Neutrophil (primary cell): ENCODE results near the gene IFT27.

Experiments used
- H3K27ac ChIP-seq: fragments of 200-600 bp; sonication (generic); 2 replicates; pipeline ENCODE4 v1.5.1; 2016; ENCODE audit warnings: mild to moderate bottlenecking, moderate library complexity
- H3K27me3 ChIP-seq: fragments of 200-600 bp; sonication (generic); 2 replicates; pipeline ENCODE4 v1.6.0; 2016; ENCODE audit warnings: mild to moderate bottlenecking
- H3K36me3 ChIP-seq: fragments of 200-600 bp; sonication (generic); 2 replicates; pipeline ENCODE4 v1.5.1; 2017
- H3K4me1 ChIP-seq, 2 experiments: fragments of 200-600 bp in 1 of 2; sonication (generic) in 1 of 2; 1 replicate in 1 of 2; 2 replicates in 1 of 2; pipeline versions ENCODE4 v1.5.1 to v1.6.1; 2013 to 2016; ENCODE audit warnings: low read depth in 1 of 2, low read length in 1 of 2, mild to moderate bottlenecking in 1 of 2, moderate library complexity in 1 of 2; ENCODE audit not compliant: control insufficient read depth in 1 of 2, insufficient read depth in 1 of 2
- H3K4me3 ChIP-seq, 2 experiments: fragments of 200-600 bp in 1 of 2; sonication (generic) in 1 of 2; 1 replicate in 1 of 2; 2 replicates in 1 of 2; pipeline ENCODE4 v1.5.1; 2013 to 2016; ENCODE audit warnings: low read depth in 1 of 2, low read length in 1 of 2, mild to moderate bottlenecking in 1 of 2, moderate library complexity in 1 of 2
- H3K9me3 ChIP-seq: fragments of 200-600 bp; sonication (generic); 2 replicates; pipeline ENCODE4 v1.5.1; 2016
- CTCF ChIP-seq: fragments of 200-600 bp; sonication (generic); IDR thresholded peaks from 2 replicates; pipeline ENCODE4 v1.5.1; 2016; ENCODE audit warnings: antibody characterized with exemption

IFT27 gene

GRCh38 chr22:36781656-36782627, 6.0 kb upstream of the IFT27 start:
- Histone ChIP-seq H3K36me3 (no peaks in the 10 kb centered on the region), H3K27ac (no peak overlapping the region), H3K9me3 (no peaks in the 10 kb centered on the region), H3K4me1 (peaks cover 10% of the 10 kb centered on the region in 2 experiments), H3K4me3 (peak overlapping the region in 1 of 2 experiments; percentile 10), H3K27me3 (peaks cover 12% of the 10 kb centered on the region)
- peak; percentile 98 for TF ChIP-seq CTCF

GRCh38 chr22:36778020-36778419, 2.1 kb upstream of the IFT27 start:
- Histone ChIP-seq H3K27me3 (no peaks in the 10 kb centered on the region), H3K9me3 (no peaks in the 10 kb centered on the region), H3K4me1 (peaks cover 27% of the 10 kb centered on the region in 2 experiments), H3K4me3 (no peak overlapping the region), H3K36me3 (no peaks in the 10 kb centered on the region), H3K27ac (no peak overlapping the region)
- TF ChIP-seq CTCF = no peak

GRCh38 chr22:36776722-36777121, 803 bp upstream of the IFT27 start:
- H3K4me1 ChIP-seq = peaks cover 20% of the 10 kb centered on the region in 2 experiments
- H3K36me3 ChIP-seq = no peaks in the 10 kb centered on the region
- no peaks in the 10 kb centered on the region for H3K27me3 ChIP-seq
- H3K27ac ChIP-seq = peak overlapping the region; percentile 66
- H3K4me3 ChIP-seq = peak overlapping the region; percentile 59 to 80
- no peak for TF ChIP-seq CTCF
- no peaks in the 10 kb centered on the region for H3K9me3 ChIP-seq

- Histone ChIP-seq H3K27ac (peak overlapping the region; percentile 66), H3K27me3 (no peaks in the 10 kb centered on the region), H3K4me3 (peak overlapping the region; percentile 59 to 80), H3K36me3 (no peaks in the 10 kb centered on the region), H3K9me3 (no peaks in the 10 kb centered on the region), H3K4me1 (peaks cover 17 to 23% of the 10 kb centered on the region in 2 experiments)
- no peak for TF ChIP-seq CTCF
These were observed 344 bp downstream of the IFT27 start for GRCh38 chr22:36775586-36775963.

- peaks cover 17 to 24% of the 10 kb centered on the region in 2 experiments for H3K4me1 ChIP-seq
- H3K36me3 ChIP-seq = no peaks in the 10 kb centered on the region
These were observed 2.0 kb downstream of the IFT27 start for GRCh38 chr22:36773935-36774334.

More at GRCh38 chr22:36773935-36774334, 2.0 kb downstream of the IFT27 start:
- TF ChIP-seq CTCF = no peak
- Histone ChIP-seq H3K4me3 (no peak overlapping the region), H3K27me3 (no peaks in the 10 kb centered on the region), H3K27ac (no peak overlapping the region), H3K9me3 (no peaks in the 10 kb centered on the region)
